HFFc6 (cell line): ENCODE data around the gene RIOX2. TPM values are rescaled to one million over a fixed set of nuclear protein-coding genes. Genes with fewer than 3 reads are reported as not detected.
A peak's percentile ranks its signal among the peaks of the same experiment; 100 is the strongest.

Source experiments
- DNase-seq: peaks from one replicate; pipeline ENCODE4 v3.0.0-alpha.2; 2018
- H3K27ac Mint-ChIP-seq: 2 replicates; pipeline ENCODE4 v1.8.0; 2020; ENCODE audit warnings: mild to moderate bottlenecking, mixed read lengths
- H3K27me3 Mint-ChIP-seq: 2 replicates; pipeline ENCODE4 v1.8.0; 2021; ENCODE audit warnings: mild to moderate bottlenecking, moderate library complexity, mixed read lengths; ENCODE audit not compliant: insufficient read depth
- H3K36me3 Mint-ChIP-seq: 2 replicates; pipeline ENCODE4 v1.8.0; 2021; ENCODE audit warnings: low read depth, mixed read lengths
- H3K4me1 Mint-ChIP-seq: 2 replicates; pipeline ENCODE4 v1.8.0; 2020; ENCODE audit warnings: low read depth, mixed read lengths
- H3K4me3 Mint-ChIP-seq: 2 replicates; pipeline ENCODE4 v1.8.0; 2020; ENCODE audit warnings: mild to moderate bottlenecking, moderate library complexity, mixed read lengths
- H3K9me3 Mint-ChIP-seq: 2 replicates; pipeline ENCODE4 v1.8.0; 2020; ENCODE audit warnings: mild to moderate bottlenecking, mixed read lengths
- CTCF ChIP-seq: fragments of 200-600 bp; sonication (generic); IDR thresholded peaks from 2 replicates; pipeline ENCODE4 v1.5.0; 2021; ENCODE audit warnings: antibody characterized with exemption, mild to moderate bottlenecking
- total RNA-seq, 6 experiments: library from RNA; stranded (reverse); fragmentation: NEBNext Ultra II Directional; extraction: Animal tissue kit (Norgen Biotek cat#: 25700); gene quantifications; 2 replicates in 1 of 6; 3 replicates in 5 of 6; pipeline ENCODE4 v1.2.3, GENCODE V29; 2021

The RIOX2 gene
- total RNA-seq, 6 experiments from 2014 or later: 27.3 to 38.4 (median 31.3) TPM

DNA sequence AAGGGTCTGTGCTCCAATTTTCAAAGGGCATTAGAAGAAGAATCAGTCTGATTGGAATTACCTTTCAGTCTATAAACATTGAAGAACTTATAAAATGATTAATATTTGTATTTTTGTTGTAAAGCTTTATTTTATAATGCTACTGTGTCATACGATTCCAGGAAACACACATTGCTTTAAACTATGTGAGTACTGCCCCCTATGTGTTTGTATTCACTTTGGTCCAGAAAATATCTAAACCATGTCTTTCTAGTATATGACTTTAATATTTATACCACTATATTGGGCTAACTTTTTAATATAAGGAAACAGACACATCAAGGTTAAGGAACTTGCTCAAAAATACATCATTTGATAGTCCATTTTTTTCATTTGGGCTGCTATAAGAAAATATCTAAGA is 3.2 kb upstream of the RIOX2 start:
- Mint-ChIP-seq H3K36me3 (no peaks in the 10 kb centered on the region), H3K9me3 (no peaks in the 10 kb centered on the region), H3K27me3 (peaks cover 6% of the 10 kb centered on the region), H3K4me3 (no peak overlapping the region), H3K4me1 (peaks cover 20% of the 10 kb centered on the region), H3K27ac (no peak overlapping the region)
- no peak for DNase-seq
- peak; percentile 63 for TF ChIP-seq CTCF

DNA sequence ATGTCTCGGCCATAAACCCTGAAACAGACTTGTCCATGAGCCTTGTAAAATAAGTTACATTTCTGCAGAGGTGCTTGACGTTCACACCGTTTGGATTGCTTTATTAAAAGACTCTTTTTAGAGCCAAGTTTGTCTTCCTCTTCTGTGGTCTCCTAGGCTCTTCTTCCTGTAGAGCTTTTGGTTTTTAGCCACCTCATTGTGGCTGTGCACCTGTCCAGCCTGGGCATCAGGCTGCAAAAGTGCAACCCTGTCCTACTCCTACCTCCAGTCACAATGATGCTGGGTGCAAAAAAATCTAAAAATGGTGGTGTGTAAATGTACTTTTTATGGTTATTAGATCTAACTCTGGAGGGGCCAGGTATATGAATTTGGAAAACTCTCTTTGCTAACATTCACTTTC is 2.8 kb upstream of the RIOX2 start:
- Mint-ChIP-seq H3K27me3 (peaks cover 6% of the 10 kb centered on the region), H3K4me1 (peaks cover 25% of the 10 kb centered on the region), H3K36me3 (no peaks in the 10 kb centered on the region), H3K27ac (no peak overlapping the region), H3K4me3 (no peak overlapping the region), H3K9me3 (no peaks in the 10 kb centered on the region)
- no peak for TF ChIP-seq CTCF
- no peak for DNase-seq

DNA sequence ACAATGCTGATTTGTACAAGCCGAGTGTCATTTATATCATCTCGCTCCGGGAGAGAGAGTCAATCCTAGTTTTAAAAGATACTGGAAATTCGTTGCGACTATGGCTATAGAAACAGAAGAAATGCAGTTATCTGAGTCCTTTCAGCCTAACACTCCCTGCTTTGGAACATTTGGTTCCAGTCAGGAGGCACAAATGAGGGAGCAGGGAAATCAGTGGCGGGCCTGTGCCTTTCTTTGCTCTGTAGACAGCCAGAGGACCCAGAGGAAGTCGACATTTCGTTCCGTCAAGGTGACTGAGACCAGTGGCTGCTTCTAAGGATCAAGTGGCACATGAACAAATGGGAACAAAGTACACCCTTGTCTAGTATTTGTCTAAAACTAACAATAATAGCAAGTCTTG is 745 bp upstream of the RIOX2 start:
- Mint-ChIP-seq H3K4me3 (peak overlapping the region; percentile 59), H3K27me3 (peaks cover 4% of the 10 kb centered on the region), H3K4me1 (peaks cover 40% of the 10 kb centered on the region), H3K9me3 (no peaks in the 10 kb centered on the region), H3K36me3 (no peaks in the 10 kb centered on the region), H3K27ac (no peak overlapping the region)
- DNase-seq: no peak
- TF ChIP-seq CTCF: no peak

DNA sequence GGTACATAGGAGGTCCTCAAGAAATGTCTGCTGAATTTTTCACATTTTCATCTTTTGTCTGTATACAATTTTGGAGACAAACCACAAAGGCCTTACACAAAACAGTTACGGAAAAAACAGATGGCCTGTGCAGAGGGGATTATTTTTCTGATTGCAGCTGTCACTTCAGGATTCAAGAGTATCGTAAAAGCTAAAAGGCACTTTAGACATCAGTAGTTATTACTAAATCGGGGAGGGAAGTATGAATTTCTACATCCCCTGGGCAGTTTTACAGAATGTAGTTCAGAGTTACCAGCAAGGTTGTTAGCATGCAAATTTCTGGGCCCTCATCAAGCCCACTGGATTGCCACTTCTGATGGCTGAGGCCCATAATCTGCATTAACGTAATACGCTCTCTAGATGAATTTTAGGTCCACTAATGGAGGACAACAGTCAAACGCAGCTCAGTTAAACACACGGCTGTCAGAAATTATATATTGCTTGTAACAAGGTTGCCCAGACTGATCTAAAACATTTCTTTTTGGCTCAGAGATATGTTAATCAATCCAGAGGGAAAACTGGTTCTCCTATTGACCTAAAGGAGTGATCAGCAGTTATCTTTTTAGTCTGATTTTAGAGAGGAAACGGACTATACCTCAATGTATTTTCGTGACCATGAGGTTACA is 1.1 kb downstream of the RIOX2 start:
- TF ChIP-seq CTCF: no peak

DNA sequence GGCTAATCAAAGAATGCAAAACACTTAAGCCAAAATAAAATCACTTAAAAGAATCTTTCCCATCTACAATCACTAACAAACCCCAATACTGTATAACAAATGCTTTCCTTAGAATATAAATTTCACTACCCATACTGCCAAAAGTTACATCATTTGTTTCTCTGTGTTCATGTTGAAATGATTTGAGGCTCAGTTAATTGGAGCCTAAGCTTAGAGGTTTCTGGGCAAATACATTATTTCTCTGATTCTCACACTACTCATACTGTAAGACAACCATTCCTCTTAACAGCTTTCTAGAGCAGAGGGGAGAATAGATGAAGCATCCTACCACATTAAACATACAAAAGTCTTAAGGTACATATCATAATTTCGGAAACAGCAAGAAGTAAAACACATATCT is 2.1 kb downstream of the RIOX2 start:
- Mint-ChIP-seq H3K27ac (no peak overlapping the region), H3K27me3 (peaks cover 1% of the 10 kb centered on the region; the same call in 1 of the 2 replicates), H3K9me3 (no peaks in the 10 kb centered on the region), H3K4me1 (peaks cover 40% of the 10 kb centered on the region), H3K4me3 (peak overlapping the region; percentile 93), H3K36me3 (0 out of 2 replicates have a peak, but pooled peaks cover 8% of the 10 kb centered on the region)
- TF ChIP-seq CTCF: no peak
- DNase-seq: no peak

More for the DNA sequence above, 1.1 kb downstream of the RIOX2 start:
- H3K9me3 Mint-ChIP-seq: no peaks in the 10 kb centered on the region
- peak overlapping the region; percentile 93 for H3K4me3 Mint-ChIP-seq
- H3K27ac Mint-ChIP-seq: peak overlapping the region; percentile 89
- peaks cover 40% of the 10 kb centered on the region for H3K4me1 Mint-ChIP-seq
- H3K36me3 Mint-ChIP-seq: 0 out of 2 replicates have a peak, but pooled peaks cover 8% of the 10 kb centered on the region
- peaks cover 1% of the 10 kb centered on the region; the same call in 1 of the 2 replicates for H3K27me3 Mint-ChIP-seq
- DNase-seq: no peak
